Measurements from ENCODE around the gene HYI.
A peak's percentile ranks its signal among the peaks of the same experiment; 100 is the strongest.

The HYI gene

GRCh38 chr1:43444151-43444828 lies 9.4 kb downstream of the HYI start:
- DNase-seq (ENCODE audit: low spot score), result no peak

DNA sequence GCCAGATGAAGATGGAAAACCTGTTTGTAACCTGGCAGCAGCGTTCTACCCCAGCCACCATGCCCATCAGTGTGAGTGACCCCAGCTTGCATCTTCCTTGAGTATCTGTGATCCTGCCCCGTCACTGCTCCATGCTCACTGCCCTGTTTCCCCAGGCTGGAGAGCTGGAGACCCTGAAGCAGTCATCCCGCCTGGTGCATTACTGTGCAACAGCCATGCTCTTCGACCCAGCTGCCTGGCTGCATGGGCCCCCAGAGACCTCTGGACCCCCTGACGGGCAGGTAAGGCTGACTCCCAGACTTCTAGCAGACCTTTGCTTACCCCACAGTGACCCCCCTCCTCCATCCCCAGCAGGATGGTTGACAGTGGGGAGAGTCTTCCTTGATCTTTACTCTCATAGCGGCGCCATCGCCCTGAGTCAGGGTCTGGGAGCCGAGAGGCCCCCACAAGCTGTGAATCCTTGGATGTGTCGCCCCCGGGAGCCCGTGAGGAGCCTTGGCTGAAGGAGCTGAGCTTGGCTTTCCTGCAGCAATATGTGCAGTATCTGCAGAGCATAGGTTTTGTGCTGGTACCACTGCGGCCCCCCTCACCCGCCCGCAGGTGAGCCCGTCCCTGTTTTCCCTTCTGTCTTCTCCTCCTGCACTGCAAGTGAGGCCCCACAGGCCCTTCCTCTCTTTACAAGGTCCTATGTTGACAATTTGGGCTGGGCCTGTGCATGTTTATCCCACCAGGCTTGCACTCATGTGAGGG lies 10.4 kb downstream of the HYI start:
- no peak for DNase-seq (ENCODE audit: low spot score)

GRCh38 chr1:43442756-43443155 lies 11.0 kb downstream of the HYI start:
- no peak for DNase-seq (ENCODE audit: low spot score)

GRCh38 chr1:43441894-43442637 lies 11.7 kb downstream of the HYI start:
- no peak for DNase-seq (ENCODE audit: low spot score)

DNA sequence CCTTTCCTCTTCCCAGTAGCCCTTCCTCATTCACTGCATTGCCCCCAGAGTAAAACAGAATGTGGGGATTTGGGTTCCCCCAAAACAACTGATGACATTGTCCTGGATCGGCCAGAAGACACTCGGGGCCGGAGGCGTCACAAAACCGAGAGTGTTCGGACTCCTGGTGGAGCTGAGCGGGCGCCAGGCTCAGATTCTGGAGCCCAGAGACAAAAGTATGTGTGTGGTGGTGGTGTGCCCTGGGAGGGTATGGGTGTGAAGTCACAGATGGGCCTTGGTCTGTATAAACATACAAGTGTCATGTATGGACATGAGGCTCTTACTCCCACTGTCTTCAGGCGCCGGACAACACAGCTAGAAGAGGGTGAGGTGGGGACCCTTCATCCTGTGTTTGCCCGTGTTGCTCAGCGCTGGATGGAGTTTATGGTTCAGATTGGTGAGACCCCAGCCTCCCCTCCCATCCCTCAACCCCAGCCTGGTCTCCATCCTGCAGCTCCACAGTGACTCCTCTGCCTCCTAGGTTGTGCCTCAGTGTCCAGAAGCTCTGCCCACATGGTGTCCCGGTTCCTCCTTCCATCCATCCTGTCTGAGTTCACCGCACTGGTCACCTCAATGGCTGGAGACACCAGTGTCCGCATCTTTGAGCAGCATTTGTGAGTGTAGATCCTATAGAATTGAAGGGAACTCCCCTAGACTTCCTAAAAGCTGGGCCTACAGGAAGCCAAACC lies 12.4 kb downstream of the HYI start:
- DNase-seq (ENCODE audit: low spot score), result no peak

DNA sequence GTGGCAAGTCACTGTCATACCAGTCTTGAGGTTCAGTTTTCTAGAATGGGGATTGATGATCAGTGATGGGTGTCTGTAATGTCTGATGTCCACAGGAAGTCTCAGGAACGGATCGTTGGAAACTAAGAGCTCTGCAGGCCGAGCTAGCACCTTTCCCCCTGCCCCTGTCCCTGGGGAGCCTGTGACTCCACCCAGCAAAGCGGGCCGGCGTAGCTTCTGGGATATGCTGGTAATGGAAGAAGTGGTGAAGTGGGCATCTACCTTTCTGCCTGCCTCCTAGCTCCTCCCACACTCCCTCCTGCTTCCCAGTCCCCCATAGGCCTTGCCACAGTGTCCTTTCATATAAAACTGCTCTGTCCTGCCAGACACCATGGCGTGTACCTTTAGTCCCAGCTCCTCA lies 13.4 kb downstream of the HYI start:
- DNase-seq (ENCODE audit: low spot score), result no peak

DNA sequence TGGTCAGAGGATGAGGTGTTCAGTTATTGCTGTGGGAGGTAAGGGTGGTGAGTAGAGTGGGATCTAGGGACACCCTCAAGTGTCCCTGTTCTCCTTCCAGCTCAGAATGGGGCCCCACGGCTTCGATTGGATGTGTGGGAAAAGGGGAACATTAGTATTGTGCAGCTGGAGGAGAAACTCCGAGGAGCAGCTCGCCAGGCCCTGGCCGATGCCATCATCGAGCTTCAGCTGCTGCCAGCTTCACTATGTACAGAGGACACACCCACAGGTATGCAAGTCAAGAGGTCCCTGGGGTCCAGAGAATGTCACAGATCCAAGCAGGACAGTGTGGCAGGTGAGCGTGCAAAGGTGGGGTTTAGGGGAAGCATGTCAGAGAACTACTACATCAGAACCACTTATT lies 13.9 kb downstream of the HYI start:
- no peak for DNase-seq (ENCODE audit: low spot score)

DNA sequence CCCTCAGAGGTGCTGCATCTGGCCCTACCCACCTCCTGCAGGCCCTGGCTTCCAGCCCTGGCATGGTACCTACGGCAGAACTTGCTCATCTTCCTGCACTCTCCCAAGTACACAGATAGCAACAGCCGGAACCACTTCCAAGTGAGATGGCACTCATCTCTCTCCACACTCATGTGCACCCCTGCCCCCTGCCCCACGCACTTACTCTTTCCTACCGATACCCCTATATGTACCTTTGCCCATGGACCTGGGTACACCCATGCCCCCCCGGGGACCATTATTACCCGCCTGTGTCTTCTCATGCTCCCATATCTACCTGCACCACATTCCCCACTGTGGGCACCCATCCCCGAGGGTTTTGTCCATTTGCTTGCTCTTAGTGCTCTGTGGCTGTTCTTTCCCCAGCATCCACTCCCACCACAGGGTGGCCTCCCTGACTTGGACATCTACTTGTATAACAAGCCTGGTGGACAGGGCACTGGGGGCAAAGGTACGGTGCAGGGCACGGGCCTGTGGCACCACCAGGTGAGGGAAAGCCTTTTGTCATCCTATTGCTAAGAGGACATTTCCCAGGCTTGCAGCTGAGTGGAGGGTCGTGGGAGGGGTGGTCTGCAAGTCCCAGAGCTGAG lies 14.7 kb downstream of the HYI start:
- DNase-seq (ENCODE audit: low spot score), result no peak

GRCh38 chr1:43438576-43438952 lies 15.2 kb downstream of the HYI start:
- no peak for DNase-seq (ENCODE audit: low spot score)

DNA sequence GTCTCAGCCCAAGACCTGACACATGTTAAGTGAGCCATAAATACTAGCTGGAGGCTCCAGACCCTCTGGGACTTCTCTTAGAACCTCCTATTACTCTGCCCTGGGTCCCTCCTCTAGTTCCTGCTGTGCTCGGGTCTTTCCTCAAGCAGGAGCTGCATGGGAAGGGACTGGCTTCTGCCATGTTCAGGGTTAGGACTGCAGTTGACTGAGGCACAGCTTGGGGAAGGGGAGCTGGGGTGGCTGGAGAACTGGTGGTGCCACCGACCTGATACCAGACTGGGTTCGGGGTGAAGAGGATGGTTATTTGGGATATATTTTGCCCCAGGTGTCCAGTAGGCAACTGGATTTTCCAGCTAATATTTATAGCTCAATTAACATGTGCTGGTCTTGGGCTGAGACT lies 15.7 kb downstream of the HYI start:
- DNase-seq (ENCODE audit: low spot score), result no peak

- no peak for DNase-seq (ENCODE audit: low spot score)
These were observed 16.4 kb downstream of the HYI start for GRCh38 chr1:43437031-43437973.

GRCh38 chr1:43436371-43436770 lies 17.4 kb downstream of the HYI start:
- no peak for DNase-seq (ENCODE audit: low spot score)

GRCh38 chr1:43435146-43436145 lies 18.3 kb downstream of the HYI start:
- peak; percentile 43 for DNase-seq (ENCODE audit: low spot score)

DNA sequence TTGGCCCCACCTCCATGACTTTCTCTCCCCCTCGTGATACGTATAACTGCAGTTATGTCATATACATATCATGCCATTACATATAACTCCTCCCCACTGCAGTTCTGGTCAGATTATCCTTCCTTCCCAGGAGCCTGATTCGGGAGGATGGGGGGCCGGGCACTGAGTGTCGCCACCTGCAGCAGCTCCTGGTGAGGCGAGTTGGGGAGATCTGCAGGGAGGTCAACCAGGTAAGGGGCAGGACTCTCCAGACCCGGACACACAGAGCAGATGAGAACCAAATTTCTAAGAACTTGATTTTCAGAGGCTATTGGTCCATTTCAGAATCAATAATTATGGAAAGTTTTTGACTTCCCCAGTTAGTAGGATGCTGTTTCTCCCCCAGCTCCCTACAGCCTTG lies 19.5 kb downstream of the HYI start:
- no peak for DNase-seq (ENCODE audit: low spot score)

DNA sequence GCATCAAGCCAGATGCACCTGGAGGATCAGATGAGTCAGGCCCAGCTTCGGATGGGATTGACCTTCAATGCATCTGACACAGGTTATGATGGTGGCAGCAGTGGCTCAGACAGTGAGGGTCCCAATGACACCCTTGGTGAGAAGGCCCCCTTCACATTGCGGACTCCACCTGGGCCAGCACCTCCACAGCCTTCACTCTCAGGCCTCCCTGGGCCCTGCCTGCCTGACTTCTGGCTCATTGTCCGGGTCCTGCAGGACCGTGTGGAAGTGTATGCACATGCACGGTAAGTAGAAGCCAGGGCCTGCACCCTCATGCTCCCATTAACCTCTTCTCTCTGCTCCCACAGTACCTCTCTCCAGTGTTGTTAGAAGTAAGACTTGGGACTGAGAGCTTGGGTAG lies 20.8 kb downstream of the HYI start:
- DNase-seq (ENCODE audit: low spot score), result no peak

DNA sequence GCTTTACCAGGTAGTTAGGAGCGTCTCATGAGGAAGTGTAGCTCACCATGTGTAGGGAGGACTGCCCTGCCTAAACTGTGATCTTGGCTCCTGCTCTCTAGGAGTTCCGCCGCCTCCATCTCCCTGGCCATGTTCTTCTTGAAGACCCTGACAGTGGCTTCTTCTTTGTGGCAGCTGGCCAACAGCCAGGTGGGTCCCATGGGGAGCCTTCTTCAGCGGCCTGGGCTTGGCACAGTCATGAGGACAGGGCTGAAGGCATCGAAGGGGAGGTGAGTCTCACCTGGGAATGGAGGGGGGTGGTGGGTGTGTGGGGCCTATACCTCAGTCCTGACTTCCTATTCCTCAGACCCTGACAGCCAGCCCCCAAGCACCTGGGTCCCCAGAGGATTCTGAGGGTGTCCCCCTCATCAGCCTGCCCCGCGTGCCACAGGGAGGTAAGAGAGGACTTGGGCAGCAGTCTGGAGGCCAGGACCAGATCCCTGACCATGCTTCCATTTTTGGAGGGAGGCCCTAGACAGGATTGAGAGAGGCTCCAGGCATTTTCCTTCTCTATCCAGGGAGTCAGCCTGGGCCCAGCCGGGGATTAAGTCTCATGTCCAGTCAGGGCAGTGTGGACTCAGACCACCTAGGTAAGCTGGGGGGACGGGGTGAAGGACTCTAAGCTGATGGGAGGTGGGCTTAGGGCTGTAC lies 21.4 kb downstream of the HYI start:
- DNase-seq (ENCODE audit: low spot score), result no peak

GRCh38 chr1:43431676-43432075 lies 22.1 kb downstream of the HYI start:
- DNase-seq (ENCODE audit: low spot score), result no peak

- no peak for DNase-seq (ENCODE audit: low spot score)
These were observed 22.9 kb downstream of the HYI start for GRCh38 chr1:43430831-43431230.

GRCh38 chr1:43427941-43428340 lies 25.8 kb downstream of the HYI start:
- no peak for DNase-seq (ENCODE audit: low spot score)

Measured in Ammon's horn (tissue), 1 donor.